Esophagus squamous epithelium (tissue), 5 donors: ENCODE results near the gene TCF7. TPM values are rescaled to one million over a fixed set of nuclear protein-coding genes. Genes with fewer than 3 reads are reported as not detected.

Experiments used
- DNase-seq: peaks from one replicate; lab custom pipeline; 2025; lab: John Stamatoyannopoulos, UW
- H3K27ac ChIP-seq, 4 donors: fragments of 200-600 bp; sonication (generic); one replicate each; pipeline ENCODE4 v1.5.1; 2016 to 2019; ENCODE audit warnings: mild to moderate bottlenecking in 1 of 4
- H3K27me3 ChIP-seq, 4 donors: fragments of 200-600 bp; sonication (generic); 1 replicate in 3 of 4; 2 replicates in 1 of 4; pipeline versions ENCODE4 v1.5.1 to v1.6.0; 2017 to 2021; ENCODE audit warnings: antibody characterized with exemption in 1 of 4
- H3K36me3 ChIP-seq, 3 donors: fragments of 200-600 bp; sonication (generic); one replicate each; pipeline ENCODE4 v1.5.1; 2016 to 2019
- H3K4me1 ChIP-seq, 3 donors: fragments of 200-600 bp; sonication (generic); one replicate each; pipeline ENCODE4 v1.5.1; 2017 to 2019
- H3K4me3 ChIP-seq, 4 donors: fragments of 200-600 bp; sonication (generic); 1 replicate in 3 of 4; 2 replicates in 1 of 4; pipeline ENCODE4 v1.5.1; 2016 to 2019; ENCODE audit warnings: mild to moderate bottlenecking in 2 of 4, moderate library complexity in 1 of 4
- H3K9me3 ChIP-seq, 3 donors: fragments of 200-600 bp; sonication (generic); one replicate each; pipeline ENCODE4 v1.5.1; 2016 to 2019
- POLR2A ChIP-seq, 4 donors: fragments of 450-650 bp; IDR thresholded peaks; one replicate each; pipeline ENCODE4 v1.6.1; 2017; ENCODE audit warnings: antibody characterized with exemption in 4 of 4, mild to moderate bottlenecking in 4 of 4, moderate library complexity in 3 of 4
- WGBS, 2 donors: methylation state at CpG; one replicate each; pipeline ENCODE4 v1.1.5; 2018; 5-methylcytosine and 5-hydroxymethylcytosine counted together
- intact Hi-C: fragments of 100-400 bp; cut with DNase I; formaldehyde crosslinking; loops from one replicate; pipeline ENCODE4 v1.15.0; 2022
- total RNA-seq, 4 donors: library from RNA; depleted of rRNA; stranded (reverse); fragments of >200 nt; gene quantifications; one replicate each; pipeline ENCODE4 v1.1.0, GENCODE V29; 2016
- TF ChIP-seq, protein P1 (sequence below), 6 experiments: fragments of 450-650 bp in 4 of 6; fragments of 200-600 bp in 2 of 6; sonication (generic) in 2 of 6; IDR thresholded peaks; one replicate each; pipeline ENCODE4 v1.5.1; 2016 to 2019; ENCODE audit warnings: antibody characterized with exemption in 6 of 6, mild to moderate bottlenecking in 4 of 6, moderate library complexity in 4 of 6
- donor health status: DM: yes; HTN: yes; CAD: no.

TCF7 gene
- total RNA-seq, 4 donors from 2014 or later, result 1.9 to 7.6 (median 2.8) TPM

GRCh38 chr5:134120386-134121138 lies 6.1 kb downstream of the TCF7 start:
- no peaks in the 10 kb centered on the region for H3K9me3 ChIP-seq
- intact Hi-C loops, result no loop called here
- H3K27ac ChIP-seq, result no peak overlapping the region
- no peak for DNase-seq
- H3K27me3 ChIP-seq, result no peaks in the 10 kb centered on the region
- H3K4me3 ChIP-seq, result no peak overlapping the region
- TF ChIP-seq POLR2A (IDR thresholded peaks at IDR 0.05), result no peak
- TF ChIP-seq, protein P1, sequence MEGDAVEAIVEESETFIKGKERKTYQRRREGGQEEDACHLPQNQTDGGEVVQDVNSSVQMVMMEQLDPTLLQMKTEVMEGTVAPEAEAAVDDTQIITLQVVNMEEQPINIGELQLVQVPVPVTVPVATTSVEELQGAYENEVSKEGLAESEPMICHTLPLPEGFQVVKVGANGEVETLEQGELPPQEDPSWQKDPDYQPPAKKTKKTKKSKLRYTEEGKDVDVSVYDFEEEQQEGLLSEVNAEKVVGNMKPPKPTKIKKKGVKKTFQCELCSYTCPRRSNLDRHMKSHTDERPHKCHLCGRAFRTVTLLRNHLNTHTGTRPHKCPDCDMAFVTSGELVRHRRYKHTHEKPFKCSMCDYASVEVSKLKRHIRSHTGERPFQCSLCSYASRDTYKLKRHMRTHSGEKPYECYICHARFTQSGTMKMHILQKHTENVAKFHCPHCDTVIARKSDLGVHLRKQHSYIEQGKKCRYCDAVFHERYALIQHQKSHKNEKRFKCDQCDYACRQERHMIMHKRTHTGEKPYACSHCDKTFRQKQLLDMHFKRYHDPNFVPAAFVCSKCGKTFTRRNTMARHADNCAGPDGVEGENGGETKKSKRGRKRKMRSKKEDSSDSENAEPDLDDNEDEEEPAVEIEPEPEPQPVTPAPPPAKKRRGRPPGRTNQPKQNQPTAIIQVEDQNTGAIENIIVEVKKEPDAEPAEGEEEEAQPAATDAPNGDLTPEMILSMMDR (IDR thresholded peaks at IDR 0.05), result no peak
- H3K36me3 ChIP-seq, result no peaks in the 10 kb centered on the region
- H3K4me1 ChIP-seq, result peaks cover 4 to 34% (median 13%) of the 10 kb centered on the region in 3 donors
- WGBS, 2 donors, result 88 to 100% methylated on average over 9 to 11 of the region's 17 CpGs

GRCh38 chr5:134122530-134122929 lies 8.0 kb downstream of the TCF7 start:
- intact Hi-C loops, result no loop called here
- WGBS, 2 donors, result 73 to 80% methylated on average over 1 to 2 of the region's 3 CpGs
- peak in 1 of 4 donors; percentile 21 for TF ChIP-seq POLR2A (IDR thresholded peaks at IDR 0.05)
- TF ChIP-seq, protein P1 (IDR thresholded peaks at IDR 0.05), result no peak
- no peak overlapping the region for H3K27ac ChIP-seq
- DNase-seq, result no peak
- H3K9me3 ChIP-seq, result no peaks in the 10 kb centered on the region
- no peaks in the 10 kb centered on the region for H3K36me3 ChIP-seq
- H3K4me3 ChIP-seq, result no peak overlapping the region
- H3K4me1 ChIP-seq, result peaks cover 6 to 48% (median 18%) of the 10 kb centered on the region in 3 donors
- no peaks in the 10 kb centered on the region for H3K27me3 ChIP-seq

GRCh38 chr5:134123360-134123759 lies 8.9 kb downstream of the TCF7 start:
- Histone ChIP-seq H3K27me3 (no peaks in the 10 kb centered on the region), H3K4me1 (peaks cover 6 to 56% (median 27%) of the 10 kb centered on the region in 3 donors), H3K9me3 (no peaks in the 10 kb centered on the region), H3K36me3 (no peaks in the 10 kb centered on the region), H3K4me3 (no peak overlapping the region), H3K27ac (no peak overlapping the region)
- no peak for DNase-seq
- WGBS, 2 donors, result 93 to 98% methylated on average over 4 of the region's 6 CpGs
- TF ChIP-seq, protein P1 (IDR thresholded peaks at IDR 0.05), result no peak
- no peak for TF ChIP-seq POLR2A (IDR thresholded peaks at IDR 0.05)
- intact Hi-C loops, result no loop called here

DNA sequence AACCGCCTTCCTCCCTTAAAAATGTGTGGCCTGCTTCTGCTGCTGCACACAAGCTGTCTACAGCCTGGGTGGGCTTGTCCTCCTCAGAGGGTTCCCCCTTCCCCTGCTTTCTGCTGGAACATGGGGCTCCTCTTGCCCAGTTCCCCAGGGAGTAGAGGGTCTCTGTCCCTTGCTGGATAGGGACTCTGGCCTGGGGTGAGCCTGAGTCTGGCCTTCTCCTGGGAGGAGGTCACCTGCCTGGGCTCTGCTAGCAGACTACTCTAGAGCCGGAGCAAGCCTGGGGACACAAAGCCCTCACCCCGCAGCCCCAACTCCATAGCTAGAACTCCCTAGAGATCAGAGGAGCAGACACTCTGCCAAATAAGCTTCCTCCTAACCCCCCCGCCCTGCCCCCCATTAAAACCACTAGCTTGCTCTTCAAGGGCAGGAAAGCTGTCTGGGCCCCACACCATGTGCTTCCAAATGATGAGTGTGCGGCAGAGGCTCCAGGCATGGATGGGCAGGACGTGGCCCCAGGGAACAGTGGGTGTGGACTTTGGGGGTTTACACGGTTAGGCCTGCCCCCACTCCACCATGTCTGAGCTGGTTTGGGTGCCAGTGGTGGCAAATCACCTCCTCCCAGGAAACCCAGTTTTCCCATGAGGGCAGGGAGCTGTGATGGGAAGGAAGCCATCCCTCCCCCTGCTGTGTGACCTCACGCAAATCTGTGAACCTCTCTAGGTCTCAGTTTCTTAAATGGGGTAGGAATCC lies 10.0 kb downstream of the TCF7 start:
- TF ChIP-seq, protein P1 (IDR thresholded peaks at IDR 0.05), result no peak
- TF ChIP-seq POLR2A (IDR thresholded peaks at IDR 0.05), result no peak
- H3K36me3 ChIP-seq, result peaks cover 0 to 4% (median 0%) of the 10 kb centered on the region in 3 donors
- DNase-seq, result no peak
- H3K4me3 ChIP-seq, result no peak overlapping the region
- intact Hi-C loops, result no loop called here
- 50% methylated on average over 1 of the region's 8 CpGs; no CpG with 5 or more reads in 1 of the 2 donors for WGBS, 2 donors
- peak overlapping the region in 3 of 4 donors; percentile 51 to 83 (median 60) for H3K27ac ChIP-seq
- H3K27me3 ChIP-seq, result no peaks in the 10 kb centered on the region
- no peaks in the 10 kb centered on the region for H3K9me3 ChIP-seq
- H3K4me1 ChIP-seq, result peaks cover 6 to 67% (median 32%) of the 10 kb centered on the region in 3 donors
